ENCODE results near the gene METTL15. TPM values are rescaled to one million over a fixed set of nuclear protein-coding genes. Genes with fewer than 3 reads are reported as not detected.
"Not testable (repeated sequence)": the region's sequence is repeated elsewhere in the genome, so short reads cannot be mapped to it uniquely, and the experiment has no call there.

The METTL15 gene
- total RNA-seq, 1 donor from 2014 or later: 18.0 TPM

- DNase-seq (ENCODE audit: low spot score): no peak
- H3K27ac Mint-ChIP-seq: no peak overlapping the region
- no peak overlapping the region for H3K4me3 Mint-ChIP-seq
- peaks cover 10% of the 10 kb centered on the region for H3K9me3 Mint-ChIP-seq
- H3K27me3 Mint-ChIP-seq (ENCODE audit: insufficient read depth): no peaks in the 10 kb centered on the region
- intact Hi-C loops (cut with micrococcal nuclease): no loop called here
- H3K4me1 Mint-ChIP-seq (ENCODE audit: low read depth): no peaks in the 10 kb centered on the region
- H3K36me3 Mint-ChIP-seq (ENCODE audit: low read depth): peaks cover 4% of the 10 kb centered on the region
Measured at GRCh38 chr11:28241760-28242159, 133.6 kb downstream of the METTL15 start.

DNA sequence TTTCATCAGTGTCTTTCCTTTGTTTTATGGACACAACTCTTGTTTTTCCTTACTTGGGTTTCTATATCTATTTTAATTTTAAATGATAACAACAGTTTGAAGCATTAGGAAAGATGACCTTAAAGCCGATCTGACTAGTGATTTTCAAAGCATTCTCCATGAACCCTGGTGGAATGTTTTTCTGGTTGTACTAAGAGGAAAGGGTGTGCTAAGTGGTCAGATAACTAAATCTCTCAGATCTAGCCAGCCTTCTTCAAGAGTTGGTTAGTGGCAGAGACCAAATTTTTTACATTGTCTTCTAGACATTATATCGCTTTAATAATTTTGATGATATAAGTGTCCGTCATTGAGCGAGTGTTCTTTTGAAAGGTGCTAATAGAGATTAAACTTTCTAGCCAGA lies 134.4 kb downstream of the METTL15 start:
- Mint-ChIP-seq H3K27ac (no peak overlapping the region), H3K4me1 (ENCODE audit: low read depth) (no peaks in the 10 kb centered on the region), H3K27me3 (ENCODE audit: insufficient read depth) (no peaks in the 10 kb centered on the region), H3K36me3 (ENCODE audit: low read depth) (peaks cover 4% of the 10 kb centered on the region), H3K9me3 (peaks cover 6% of the 10 kb centered on the region), H3K4me3 (no peak overlapping the region)
- intact Hi-C loops (cut with micrococcal nuclease): no loop called here
- DNase-seq (ENCODE audit: low spot score): no peak

DNA sequence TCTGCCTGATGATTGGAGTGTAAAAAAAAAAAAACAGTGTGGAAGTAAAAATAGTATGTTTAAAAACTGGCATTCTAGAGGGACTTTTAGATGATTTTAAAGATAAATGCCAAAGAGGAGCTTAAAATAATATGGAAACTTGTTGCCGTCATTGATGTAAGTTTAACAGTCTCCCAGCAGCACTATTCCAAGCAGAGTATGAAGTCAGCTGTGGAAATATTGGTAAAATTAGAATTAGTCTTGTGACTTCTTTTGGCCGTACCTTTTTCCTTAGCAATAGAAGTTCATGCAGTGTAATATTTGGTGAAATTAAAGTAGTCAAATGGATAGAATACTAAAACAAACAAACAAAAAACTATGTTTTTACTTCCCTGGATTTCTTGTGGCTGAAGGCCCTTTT lies 134.9 kb downstream of the METTL15 start:
- intact Hi-C loops (cut with micrococcal nuclease): no loop called here
- Mint-ChIP-seq H3K9me3 (peaks cover 6% of the 10 kb centered on the region), H3K4me1 (ENCODE audit: low read depth) (no peaks in the 10 kb centered on the region), H3K27me3 (ENCODE audit: insufficient read depth) (no peaks in the 10 kb centered on the region), H3K27ac (no peak overlapping the region), H3K36me3 (ENCODE audit: low read depth) (peaks cover 4% of the 10 kb centered on the region), H3K4me3 (no peak overlapping the region)
- no peak for DNase-seq (ENCODE audit: low spot score)

- H3K4me1 Mint-ChIP-seq (ENCODE audit: low read depth): no peaks in the 10 kb centered on the region
- DNase-seq (ENCODE audit: low spot score): no peak
- no peaks in the 10 kb centered on the region for H3K27me3 Mint-ChIP-seq (ENCODE audit: insufficient read depth)
- no peak overlapping the region for H3K27ac Mint-ChIP-seq
- peaks cover 4% of the 10 kb centered on the region for H3K36me3 Mint-ChIP-seq (ENCODE audit: low read depth)
- intact Hi-C loops (cut with micrococcal nuclease): no loop called here
- H3K9me3 Mint-ChIP-seq: peaks cover 4% of the 10 kb centered on the region
- H3K4me3 Mint-ChIP-seq: no peak overlapping the region
Measured at GRCh38 chr11:28243581-28243980, 135.4 kb downstream of the METTL15 start.

GRCh38 chr11:28245131-28245530 lies 136.9 kb downstream of the METTL15 start:
- DNase-seq (ENCODE audit: low spot score): no peak
- Mint-ChIP-seq H3K4me3 (no peak overlapping the region), H3K9me3 (peaks cover 9% of the 10 kb centered on the region), H3K27ac (no peak overlapping the region), H3K36me3 (ENCODE audit: low read depth) (peaks cover 1% of the 10 kb centered on the region), H3K27me3 (ENCODE audit: insufficient read depth) (no peaks in the 10 kb centered on the region), H3K4me1 (ENCODE audit: low read depth) (no peaks in the 10 kb centered on the region)
- intact Hi-C loops (cut with micrococcal nuclease): no loop called here

GRCh38 chr11:28250192-28250591 lies 142.0 kb downstream of the METTL15 start:
- H3K4me3 Mint-ChIP-seq: no peak overlapping the region
- no peak for DNase-seq (ENCODE audit: low spot score)
- H3K4me1 Mint-ChIP-seq (ENCODE audit: low read depth): no peaks in the 10 kb centered on the region
- no peak overlapping the region for H3K27ac Mint-ChIP-seq
- peaks cover 27% of the 10 kb centered on the region for H3K9me3 Mint-ChIP-seq
- peaks cover 4% of the 10 kb centered on the region for H3K36me3 Mint-ChIP-seq (ENCODE audit: low read depth)
- no peaks in the 10 kb centered on the region for H3K27me3 Mint-ChIP-seq (ENCODE audit: insufficient read depth)
- intact Hi-C loops (cut with micrococcal nuclease): no loop called here

DNA sequence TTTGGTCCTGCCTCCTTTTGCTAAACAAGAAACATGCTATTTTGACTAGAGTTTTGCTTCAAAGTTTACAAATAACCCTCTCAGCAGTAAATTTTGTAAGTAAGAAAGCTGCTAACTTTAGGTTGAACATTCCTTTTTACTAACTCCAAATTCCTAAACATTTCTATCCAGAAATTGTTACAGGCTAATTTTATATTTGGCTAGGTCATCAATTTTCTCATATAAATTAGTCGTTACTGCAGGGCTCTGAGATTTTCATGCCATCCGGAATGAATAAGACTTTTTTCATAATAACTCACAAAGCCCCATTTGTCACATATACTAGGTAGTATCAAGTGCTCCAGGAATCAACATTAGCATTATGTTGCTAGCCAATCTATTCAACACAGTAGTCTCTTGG lies 143.1 kb downstream of the METTL15 start:
- H3K4me3 Mint-ChIP-seq: no peak overlapping the region
- no peak overlapping the region for H3K27ac Mint-ChIP-seq
- no peaks in the 10 kb centered on the region for H3K27me3 Mint-ChIP-seq (ENCODE audit: insufficient read depth)
- no peaks in the 10 kb centered on the region for H3K4me1 Mint-ChIP-seq (ENCODE audit: low read depth)
- no peak for DNase-seq (ENCODE audit: low spot score)
- intact Hi-C loops (cut with micrococcal nuclease): no loop called here
- peaks cover 34% of the 10 kb centered on the region for H3K9me3 Mint-ChIP-seq
- H3K36me3 Mint-ChIP-seq (ENCODE audit: low read depth): peaks cover 3% of the 10 kb centered on the region

DNA sequence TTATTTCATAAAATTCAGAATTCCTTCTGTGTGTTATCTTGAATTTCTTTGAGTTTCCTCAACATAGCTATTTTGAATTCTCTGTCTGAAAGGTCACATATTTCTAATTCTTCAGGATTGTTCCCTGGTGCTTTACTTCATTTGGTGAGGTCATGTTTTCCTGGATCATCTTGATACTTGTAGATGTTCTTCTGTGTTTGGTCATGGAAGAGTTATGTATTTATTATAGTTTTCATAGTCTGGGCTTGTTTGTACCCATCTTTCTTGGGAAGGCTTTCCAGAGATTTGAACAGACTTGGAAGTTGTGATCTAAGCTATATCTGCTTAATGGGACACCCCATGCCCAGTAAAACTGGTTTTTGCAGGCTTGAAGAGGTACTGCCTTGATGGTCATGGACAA lies 149.6 kb downstream of the METTL15 start:
- intact Hi-C loops (cut with micrococcal nuclease): no loop called here
- H3K27me3 Mint-ChIP-seq (ENCODE audit: insufficient read depth): no peaks in the 10 kb centered on the region

DNA sequence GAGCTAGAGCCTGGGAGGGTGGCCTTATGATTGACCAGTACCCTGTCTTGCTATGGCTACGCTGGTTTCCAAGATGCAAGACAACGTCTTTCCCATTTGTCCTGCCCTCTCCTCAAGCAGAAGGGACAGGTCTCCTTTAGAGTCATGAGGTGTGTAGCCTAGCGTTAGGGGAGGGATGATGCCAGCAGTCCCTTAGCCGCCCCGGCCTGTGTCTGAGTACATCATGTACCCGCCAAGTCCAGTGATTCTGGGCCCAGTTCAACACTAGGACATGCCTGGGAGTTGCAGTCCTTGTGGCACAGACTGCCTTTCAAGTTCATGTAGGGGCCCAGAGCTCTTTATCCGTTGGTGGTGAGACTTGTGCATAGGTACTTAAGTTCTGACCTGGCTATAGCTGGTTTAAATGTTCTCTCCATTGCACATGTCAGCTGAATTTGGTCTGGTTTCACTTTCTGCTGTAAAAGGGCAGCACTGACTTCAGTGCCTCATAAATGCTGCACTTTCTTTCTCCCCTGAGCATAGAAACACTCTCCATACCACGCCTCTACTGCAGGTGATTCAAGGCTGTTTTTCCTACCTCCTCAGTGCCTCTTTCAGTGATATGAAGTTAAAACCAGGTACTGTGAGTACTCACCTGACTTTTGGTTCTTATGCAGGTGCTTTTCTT lies 151.1 kb downstream of the METTL15 start:
- Mint-ChIP-seq H3K27ac (no peak overlapping the region), H3K36me3 (ENCODE audit: low read depth) (peaks cover 2% of the 10 kb centered on the region), H3K4me3 (no peak overlapping the region), H3K4me1 (ENCODE audit: low read depth) (no peaks in the 10 kb centered on the region), H3K27me3 (ENCODE audit: insufficient read depth) (no peaks in the 10 kb centered on the region), H3K9me3 (peaks cover 9% of the 10 kb centered on the region)
- no peak for DNase-seq (ENCODE audit: low spot score)
- intact Hi-C loops (cut with micrococcal nuclease): no loop called here

More for the DNA sequence above, 149.6 kb downstream of the METTL15 start:
- DNase-seq (ENCODE audit: low spot score): no peak
- Mint-ChIP-seq H3K27ac (no peak overlapping the region), H3K9me3 (peaks cover 19% of the 10 kb centered on the region), H3K4me3 (no peak overlapping the region), H3K4me1 (ENCODE audit: low read depth) (no peaks in the 10 kb centered on the region), H3K36me3 (ENCODE audit: low read depth) (peaks cover 3% of the 10 kb centered on the region)

DNA sequence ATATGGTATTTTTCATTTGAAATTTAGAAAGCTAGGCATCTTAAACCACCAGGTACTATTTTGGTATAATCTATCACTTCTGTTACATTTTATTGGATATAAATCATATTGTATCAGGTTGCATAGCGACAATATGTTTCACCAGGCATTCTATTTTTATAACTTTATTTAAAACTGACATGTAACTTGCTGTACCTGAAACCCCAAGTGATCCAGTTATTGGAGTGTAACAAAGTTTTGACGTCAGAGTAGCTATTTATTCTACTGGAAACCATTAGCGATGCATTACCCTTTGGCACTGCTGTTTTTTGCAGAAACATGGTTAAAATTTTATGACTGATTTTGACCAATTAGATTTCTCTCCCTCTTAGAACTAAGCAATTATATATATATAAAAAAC lies 160.7 kb downstream of the METTL15 start:
- H3K27ac Mint-ChIP-seq: no peak overlapping the region
- H3K4me3 Mint-ChIP-seq: no peak overlapping the region
- no peaks in the 10 kb centered on the region for H3K4me1 Mint-ChIP-seq (ENCODE audit: low read depth)
- H3K36me3 Mint-ChIP-seq (ENCODE audit: low read depth): peaks cover 12% of the 10 kb centered on the region
- no peak for DNase-seq (ENCODE audit: low spot score)
- intact Hi-C loops (cut with micrococcal nuclease): no loop called here
- H3K9me3 Mint-ChIP-seq: peaks cover 20% of the 10 kb centered on the region
- no peaks in the 10 kb centered on the region for H3K27me3 Mint-ChIP-seq (ENCODE audit: insufficient read depth)

DNA sequence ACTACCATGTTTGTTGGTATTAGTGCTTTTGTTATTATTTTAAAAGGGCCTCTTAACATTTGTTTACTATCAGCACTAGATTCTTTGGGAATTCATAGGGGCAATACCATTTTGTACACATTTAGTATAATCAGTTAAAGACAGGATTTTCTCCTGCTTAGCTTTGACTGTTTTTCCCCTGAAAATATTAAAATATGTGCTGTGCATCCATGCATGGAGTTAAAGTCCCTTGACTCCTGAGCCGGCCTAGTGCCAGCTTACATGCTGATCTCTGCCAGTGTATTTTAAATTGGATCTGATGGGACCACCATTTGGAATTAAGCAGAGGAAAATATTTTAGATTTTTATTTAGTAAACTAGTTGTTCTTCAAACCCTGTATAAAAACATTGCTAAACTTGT lies 161.4 kb downstream of the METTL15 start:
- H3K27me3 Mint-ChIP-seq (ENCODE audit: insufficient read depth): no peaks in the 10 kb centered on the region

GRCh38 chr11:28272247-28272646 lies 164.1 kb downstream of the METTL15 start:
- DNase-seq (ENCODE audit: low spot score); intact Hi-C loops (cut with micrococcal nuclease); H3K27ac Mint-ChIP-seq; H3K4me1 Mint-ChIP-seq (ENCODE audit: low read depth); H3K27me3 Mint-ChIP-seq (ENCODE audit: insufficient read depth); H3K4me3 Mint-ChIP-seq; H3K36me3 Mint-ChIP-seq (ENCODE audit: low read depth): not testable (repeated sequence)
- peaks cover 11% of the 10 kb centered on the region for H3K9me3 Mint-ChIP-seq

More for the DNA sequence above, 161.4 kb downstream of the METTL15 start:
- peaks cover 20% of the 10 kb centered on the region for H3K9me3 Mint-ChIP-seq
- H3K27ac Mint-ChIP-seq: no peak overlapping the region
- H3K4me1 Mint-ChIP-seq (ENCODE audit: low read depth): no peaks in the 10 kb centered on the region
- intact Hi-C loops (cut with micrococcal nuclease): no loop called here
- DNase-seq (ENCODE audit: low spot score): no peak
- H3K4me3 Mint-ChIP-seq: no peak overlapping the region
- peaks cover 11% of the 10 kb centered on the region for H3K36me3 Mint-ChIP-seq (ENCODE audit: low read depth)

GRCh38 chr11:28274216-28274615 lies 166.0 kb downstream of the METTL15 start:
- DNase-seq (ENCODE audit: low spot score): no peak

DNA sequence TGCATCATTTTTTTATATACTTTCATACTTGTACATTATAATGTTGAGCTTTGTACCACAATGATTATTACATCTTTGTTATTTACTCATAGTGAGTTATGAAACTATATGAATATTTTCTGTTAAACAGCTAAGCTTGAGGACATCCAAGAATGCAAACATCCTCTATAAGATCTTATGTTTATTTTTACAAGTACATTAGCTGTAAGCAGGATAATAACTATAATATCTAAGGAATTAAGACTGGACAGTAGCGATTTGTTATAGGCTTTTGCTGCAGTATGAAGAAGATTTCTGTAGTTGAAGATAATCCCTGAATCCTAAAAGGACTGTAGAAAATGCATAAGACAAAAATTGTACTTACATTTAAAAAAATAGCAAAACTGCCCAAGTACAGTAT lies 176.0 kb downstream of the METTL15 start:
- Mint-ChIP-seq H3K4me1 (ENCODE audit: low read depth) (no peaks in the 10 kb centered on the region), H3K36me3 (ENCODE audit: low read depth) (peaks cover 2% of the 10 kb centered on the region), H3K4me3 (no peak overlapping the region), H3K27ac (no peak overlapping the region), H3K9me3 (no peaks in the 10 kb centered on the region), H3K27me3 (ENCODE audit: insufficient read depth) (no peaks in the 10 kb centered on the region)
- intact Hi-C loops (cut with micrococcal nuclease): no loop called here
- DNase-seq (ENCODE audit: low spot score): no peak

More at GRCh38 chr11:28274216-28274615, 166.0 kb downstream of the METTL15 start:
- Mint-ChIP-seq H3K4me1 (ENCODE audit: low read depth) (no peaks in the 10 kb centered on the region), H3K9me3 (peaks cover 11% of the 10 kb centered on the region), H3K4me3 (no peak overlapping the region), H3K27ac (no peak overlapping the region), H3K27me3 (ENCODE audit: insufficient read depth) (no peaks in the 10 kb centered on the region), H3K36me3 (ENCODE audit: low read depth) (peaks cover 8% of the 10 kb centered on the region)
- intact Hi-C loops (cut with micrococcal nuclease): no loop called here

Measured in activated T-helper 1 cell treated with anti-CD3 and anti-CD28 coated beads, Interleukin-12 subunit alpha, Interleukin-12 subunit beta, Interleukin-2, Interleukin-4 antibody, amounts not matched to agents 30 ng/mL and 10 ng/mL and 1 ng/mL, durations not matched to agents 14 hours and 24 hours and 36 hours (primary cell).